DOHH2 (cell line): ENCODE measurements around the gene CDO1.

Experiments
- H3F3A ChIP-seq: fragments of 200-600 bp; sonication (generic), shearing (Covaris generic); 2 replicates; pipeline ENCODE4 v1.6.0; 2016; ENCODE audit warnings: antibody characterized with exemption, mild to moderate bottlenecking; ENCODE audit not compliant: control insufficient read depth, insufficient read depth
- H3K27ac ChIP-seq: fragments of 200-600 bp; sonication (generic); 2 replicates; pipeline ENCODE4 v1.5.1; 2014; ENCODE audit warnings: low read depth, mild to moderate bottlenecking, low read length, moderate library complexity
- H3K27me3 ChIP-seq: fragments of 200-600 bp; sonication (generic); 2 replicates; pipeline ENCODE4 v1.6.1; 2014; ENCODE audit warnings: mild to moderate bottlenecking, low read length, mixed read lengths; ENCODE audit not compliant: control insufficient read depth
- H3K36me3 ChIP-seq: fragments of 200-600 bp; sonication (generic); 2 replicates; pipeline ENCODE4 v1.6.1; 2014; ENCODE audit warnings: mild to moderate bottlenecking, low read length, moderate library complexity, mixed read lengths; ENCODE audit not compliant: control insufficient read depth
- H3K4me1 ChIP-seq: fragments of 200-600 bp; sonication (generic); 2 replicates; pipeline ENCODE4 v1.6.1; 2014; ENCODE audit warnings: mild to moderate bottlenecking, low read length, mixed read lengths; ENCODE audit not compliant: control insufficient read depth
- H3K4me2 ChIP-seq: fragments of 200-600 bp; sonication (generic); 2 replicates; pipeline ENCODE4 v1.6.0; 2014; ENCODE audit warnings: mild to moderate bottlenecking, low read length, moderate library complexity
- H3K4me3 ChIP-seq: fragments of 200-600 bp; sonication (generic); 2 replicates; pipeline ENCODE4 v1.5.1; 2014; ENCODE audit warnings: mild to moderate bottlenecking, low read length, mixed read lengths
- H3K79me2 ChIP-seq: fragments of 200-600 bp; sonication (generic); 2 replicates; pipeline ENCODE4 v1.6.1; 2014; ENCODE audit warnings: mild to moderate bottlenecking, low read length, mixed read lengths; ENCODE audit not compliant: control insufficient read depth
- H3K9me2 ChIP-seq: fragments of 200-600 bp; sonication (generic); replicated peaks from 2 replicates; pipeline ENCODE4 v1.6.1; 2014; ENCODE audit warnings: mild to moderate bottlenecking, low read length, mixed read lengths; ENCODE audit not compliant: control insufficient read depth
- H3K9me3 ChIP-seq: fragments of 200-600 bp; sonication (generic); 2 replicates; pipeline ENCODE4 v1.6.1; 2014; ENCODE audit warnings: antibody characterized with exemption, low read length, mixed read lengths; ENCODE audit not compliant: control insufficient read depth, insufficient read depth
- H4K20me1 ChIP-seq: fragments of 200-600 bp; sonication (generic); 2 replicates; pipeline ENCODE4 v1.6.0; 2014; ENCODE audit warnings: low read depth, mild to moderate bottlenecking, antibody characterized with exemption, low read length, moderate library complexity; ENCODE audit not compliant: control insufficient read depth, insufficient read depth
- EZH2phosphoT487 ChIP-seq: fragments of 200-600 bp; sonication (generic); IDR thresholded peaks from 2 replicates; pipeline ENCODE4 v1.6.1; 2017; ENCODE audit warnings: borderline replicate concordance, mild to moderate bottlenecking, antibody characterized with exemption, low read length, moderate library complexity, mixed read lengths
- TF ChIP-seq, protein P1 (sequence below): fragments of 200-600 bp; sonication (generic); IDR thresholded peaks from one replicate; pipeline ENCODE4 v1.5.1; 2014; ENCODE audit warnings: antibody characterized with exemption, mild to moderate bottlenecking, low read depth, low read length; ENCODE audit not compliant: poor library complexity, severe bottlenecking

Gene CDO1

DNA sequence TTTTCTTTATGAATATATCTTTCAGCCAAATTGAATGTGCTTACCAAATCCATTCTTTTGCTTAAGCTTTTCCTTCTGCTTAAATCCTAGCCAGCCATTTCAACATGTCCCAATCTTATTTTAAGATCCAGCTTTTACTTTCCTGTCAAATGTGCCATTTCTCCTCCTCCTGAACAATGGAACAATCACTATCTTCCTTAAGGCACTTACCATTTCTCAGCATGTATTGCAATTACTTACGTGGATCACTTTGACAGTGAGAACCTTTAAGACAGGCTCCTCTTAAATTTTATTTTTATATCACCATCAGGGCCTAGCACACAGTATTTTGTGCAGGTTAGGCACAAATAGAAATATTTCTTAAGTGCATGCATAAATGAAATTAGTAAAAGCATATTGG, 4.4 kb upstream of the CDO1 start:
- no peak for TF ChIP-seq EZH2phosphoT487
- TF ChIP-seq, protein P1, sequence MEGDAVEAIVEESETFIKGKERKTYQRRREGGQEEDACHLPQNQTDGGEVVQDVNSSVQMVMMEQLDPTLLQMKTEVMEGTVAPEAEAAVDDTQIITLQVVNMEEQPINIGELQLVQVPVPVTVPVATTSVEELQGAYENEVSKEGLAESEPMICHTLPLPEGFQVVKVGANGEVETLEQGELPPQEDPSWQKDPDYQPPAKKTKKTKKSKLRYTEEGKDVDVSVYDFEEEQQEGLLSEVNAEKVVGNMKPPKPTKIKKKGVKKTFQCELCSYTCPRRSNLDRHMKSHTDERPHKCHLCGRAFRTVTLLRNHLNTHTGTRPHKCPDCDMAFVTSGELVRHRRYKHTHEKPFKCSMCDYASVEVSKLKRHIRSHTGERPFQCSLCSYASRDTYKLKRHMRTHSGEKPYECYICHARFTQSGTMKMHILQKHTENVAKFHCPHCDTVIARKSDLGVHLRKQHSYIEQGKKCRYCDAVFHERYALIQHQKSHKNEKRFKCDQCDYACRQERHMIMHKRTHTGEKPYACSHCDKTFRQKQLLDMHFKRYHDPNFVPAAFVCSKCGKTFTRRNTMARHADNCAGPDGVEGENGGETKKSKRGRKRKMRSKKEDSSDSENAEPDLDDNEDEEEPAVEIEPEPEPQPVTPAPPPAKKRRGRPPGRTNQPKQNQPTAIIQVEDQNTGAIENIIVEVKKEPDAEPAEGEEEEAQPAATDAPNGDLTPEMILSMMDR: no peak
- peaks cover 10% of the 10 kb centered on the region; the same call in 1 of the 2 replicates for H3K9me3 ChIP-seq
- no peak overlapping the region for H3K27ac ChIP-seq
- no peak overlapping the region for H3K4me3 ChIP-seq
- H3K9me2 ChIP-seq: no peaks in the 10 kb centered on the region
- no peaks in the 10 kb centered on the region for H3K36me3 ChIP-seq
- no peaks in the 10 kb centered on the region for H4K20me1 ChIP-seq
- H3K27me3 ChIP-seq: no peaks in the 10 kb centered on the region
- no peaks in the 10 kb centered on the region for H3K79me2 ChIP-seq
- no peaks in the 10 kb centered on the region for H3K4me1 ChIP-seq
- no peaks in the 10 kb centered on the region for H3F3A ChIP-seq
- no peak overlapping the region for H3K4me2 ChIP-seq

DNA sequence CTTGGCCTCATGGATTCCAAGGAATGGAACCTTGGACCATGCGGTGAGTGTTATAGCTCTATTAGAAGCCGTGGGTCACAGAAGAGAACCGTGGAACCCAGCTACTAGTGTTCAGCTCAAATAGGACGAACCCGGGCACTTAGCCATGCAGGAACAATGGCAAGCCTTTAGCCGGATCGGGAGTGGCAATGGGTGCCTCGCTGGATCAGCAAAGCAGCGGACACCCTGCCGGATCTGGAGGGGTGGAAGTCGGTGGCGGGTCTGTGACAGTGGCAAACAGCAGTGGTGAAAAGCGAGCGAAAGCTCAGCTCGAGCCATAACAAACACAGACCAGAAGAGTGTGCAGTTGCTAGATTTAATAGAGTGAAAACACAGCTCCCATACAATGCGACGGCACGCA, 2.4 kb upstream of the CDO1 start:
- no peaks in the 10 kb centered on the region for H4K20me1 ChIP-seq
- H3K4me2 ChIP-seq: no peak overlapping the region
- H3K27me3 ChIP-seq: no peaks in the 10 kb centered on the region
- TF ChIP-seq EZH2phosphoT487: no peak
- TF ChIP-seq, protein P1: no peak
- H3F3A ChIP-seq: no peaks in the 10 kb centered on the region
- H3K9me2 ChIP-seq: no peaks in the 10 kb centered on the region
- H3K36me3 ChIP-seq: no peaks in the 10 kb centered on the region
- H3K4me1 ChIP-seq: no peaks in the 10 kb centered on the region
- peaks cover 13% of the 10 kb centered on the region; the same call in 1 of the 2 replicates for H3K9me3 ChIP-seq
- H3K27ac ChIP-seq: no peak overlapping the region
- H3K79me2 ChIP-seq: no peaks in the 10 kb centered on the region
- H3K4me3 ChIP-seq: no peak overlapping the region

DNA sequence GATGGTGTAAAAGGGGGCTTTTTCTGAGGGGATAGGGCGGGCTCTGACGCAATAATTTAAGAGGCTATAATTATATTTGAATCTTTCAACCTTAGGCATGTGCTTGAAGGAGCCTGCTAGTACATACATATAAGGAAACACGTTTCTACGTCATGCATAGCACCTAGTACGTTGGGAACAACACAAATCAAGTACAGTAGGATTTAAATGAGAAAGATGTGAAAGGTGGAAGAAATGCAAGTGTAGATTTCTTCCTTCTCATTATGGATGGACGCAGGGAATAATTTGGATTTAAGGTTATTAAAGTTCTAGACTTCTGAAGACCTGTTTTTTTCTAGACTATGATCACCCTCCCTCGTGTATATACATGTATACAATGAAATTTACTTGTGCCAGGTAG, 927 bp upstream of the CDO1 start:
- H3K4me2 ChIP-seq: no peak overlapping the region
- no peaks in the 10 kb centered on the region for H3K36me3 ChIP-seq
- no peaks in the 10 kb centered on the region for H3K79me2 ChIP-seq
- no peaks in the 10 kb centered on the region for H3F3A ChIP-seq
- peaks cover 13% of the 10 kb centered on the region; the same call in 1 of the 2 replicates for H3K9me3 ChIP-seq
- H3K27ac ChIP-seq: no peak overlapping the region
- H3K27me3 ChIP-seq: no peaks in the 10 kb centered on the region
- TF ChIP-seq EZH2phosphoT487: no peak
- TF ChIP-seq, protein P1: no peak
- no peaks in the 10 kb centered on the region for H3K9me2 ChIP-seq
- no peaks in the 10 kb centered on the region for H3K4me1 ChIP-seq
- no peak overlapping the region for H3K4me3 ChIP-seq
- no peaks in the 10 kb centered on the region for H4K20me1 ChIP-seq
